Measurements from ENCODE around the gene HNRNPC. TPM values are rescaled to one million over a fixed set of nuclear protein-coding genes. Genes with fewer than 3 reads are reported as not detected.

The HNRNPC gene
- total and polyA plus RNA-seq, 2 of the 8 experiments (the other 6 are each of a cell fraction or from before 2014, with no cell fraction given), result 781 to 1,207 TPM

GRCh38 chr14:21191261-21191808 lies 77.9 kb downstream of the HNRNPC start:
- WGBS, 2 experiments (ENCODE audit: extremely low coverage in 1 of 2, insufficient coverage in 1 of 2, insufficient read length in 1 of 2, insufficient replicate concordance in 2 of 2, low coverage in 1 of 2, low lambda C conversion rate in 2 of 2, missing lambda C conversion rate in 1 of 2), result 88% methylated on average over 6 of the region's 7 CpGs; no CpG with 5 or more reads in 1 of the 2 experiments
- ChIA-PET POLR2A (ENCODE audit: partially characterized antibody) (interaction anchor here (0.6 to 5.4 kb wide), 6 partner anchors 13 to 155 kb away, joined by 3 to 101 read pairs (median 4); partner anchors contain the start of gene ARHGEF40), CTCF (ENCODE audit: partially characterized antibody) (interaction anchor here (2.1 kb wide), 1 partner anchor 99 kb away, joined by 7 read pairs; no protein-coding TSS in a partner anchor)
- Histone ChIP-seq H2BK120ac (replicated peaks; ENCODE audit: low read depth, low read length) (no peak overlapping the region), H2BK5ac (ENCODE audit: low read depth, low read length) (no peak overlapping the region; the same call in 1 of the 2 replicates), H3K27ac (ENCODE audit: low read depth, low read length) (no peak overlapping the region), H3K9me3 (ENCODE audit: insufficient read depth in 2 of 2, low read depth in 1 of 2, low read length in 1 of 2) (peaks cover 0 to 6% of the 10 kb centered on the region in 2 experiments; a peak in 1 of 4 replicates), H3K4me1 (replicated peaks in 1 of 4; ENCODE audit: control insufficient read depth in 3 of 4, insufficient read depth in 4 of 4, low read length in 3 of 4) (peaks cover 4 to 8% (median 6%) of the 10 kb centered on the region in 4 experiments; a peak in 6 of 7 replicates), H3K4ac (replicated peaks; ENCODE audit: insufficient read length, low read depth, low read length) (no peak overlapping the region), H3K14ac (ENCODE audit: insufficient read length) (no peak overlapping the region), H2BK12ac (ENCODE audit: low read depth, low read length) (no peak overlapping the region), H3K23me2 (ENCODE audit: low read depth, low read length) (no peaks in the 10 kb centered on the region), H3K36me3 (ENCODE audit: control insufficient read depth in 2 of 4, insufficient read depth in 4 of 4, low read length in 3 of 4) (no peaks in the 10 kb centered on the region), H3K9ac (replicated peaks in 1 of 4; ENCODE audit: extremely low read depth in 1 of 4, low read depth in 3 of 4, low read length in 3 of 4) (no peak overlapping the region), H3K27me3 (replicated peaks in 1 of 4; ENCODE audit: control insufficient read depth in 3 of 4, extremely low read depth in 1 of 4, insufficient read depth in 3 of 4, low read length in 3 of 4) (no peaks in the 10 kb centered on the region; a peak in 1 of 7 replicates), H2BK15ac (ENCODE audit: low read length) (no peak overlapping the region), H4K8ac (ENCODE audit: extremely low read depth, insufficient read depth, low read length) (no peak overlapping the region), H3K4me2 (ENCODE audit: insufficient read depth in 1 of 2, low read depth in 2 of 2, low read length in 2 of 2) (peak overlapping the region; percentile 26 to 60; a peak in 1 of 4 replicates), H4K5ac (ENCODE audit: insufficient read length, low read depth, low read length) (no peak overlapping the region), H2BK20ac (ENCODE audit: low read length) (no peak overlapping the region), H4K20me1 (replicated peaks in 1 of 2; ENCODE audit: control insufficient read depth in 1 of 2, insufficient read depth in 2 of 2, low read length in 2 of 2) (no peaks in the 10 kb centered on the region), H3K79me1 (ENCODE audit: low read depth, low read length) (no peaks in the 10 kb centered on the region), H3K4me3 (ENCODE audit: extremely low read depth in 1 of 4, insufficient read depth in 2 of 4, low read depth in 3 of 4, low read length in 4 of 4) (peak overlapping the region in 1 of 4 experiments; percentile 46; a peak in 2 of 8 replicates), H4K91ac (replicated peaks; ENCODE audit: insufficient read length, low read length) (no peak overlapping the region), H3K18ac (ENCODE audit: extremely low read depth, low read length) (0 out of 2 replicates have a peak overlapping the region, but pooled peaks have one; percentile 60), H3K23ac (ENCODE audit: insufficient read length) (no peak overlapping the region), H3K56ac (replicated peaks; ENCODE audit: insufficient read length, low read depth, low read length) (no peak overlapping the region), H3K79me2 (ENCODE audit: control insufficient read depth in 1 of 2, insufficient read depth in 2 of 2, low read length in 2 of 2) (no peaks in the 10 kb centered on the region), H2AK5ac (ENCODE audit: low read depth, low read length) (no peak overlapping the region), H2AFZ (ENCODE audit: low read length) (0 out of 2 replicates have a peak overlapping the region, but pooled peaks have one; percentile 10)
- DNase-seq (ENCODE audit: low read depth in 1 of 2, low spot score in 2 of 2), result no peak
- FAIRE-seq, result no peak
- no peak for TF ChIP-seq SP1 (IDR thresholded peaks at IDR 0.05; ENCODE audit: low read depth, low read length)
- TF ChIP-seq KDM5A (IDR thresholded peaks at IDR 0.05; ENCODE audit: low read length), result no peak
- TF ChIP-seq RBBP5 (IDR thresholded peaks at IDR 0.05; ENCODE audit: borderline replicate concordance, low read depth, low read length), result no peak
- peak in 1 of 2 experiments; percentile 22; a peak in 1 of 4 replicates for TF ChIP-seq RAD21 (IDR thresholded peaks at IDR 0.05 in 1 of 2, conservative IDR thresholded peaks at IDR 0.05 in 1 of 2; ENCODE audit: low read depth in 2 of 2, low read length in 2 of 2)

Measured in H1 (cell line).